PC-3 (cell line): Measurements from ENCODE around the gene ZNF705A. TPM values are rescaled to one million over a fixed set of nuclear protein-coding genes. Genes with fewer than 3 reads are reported as not detected.
"Not testable (repeated sequence)": the region's sequence is repeated elsewhere in the genome, so short reads cannot be mapped to it uniquely, and the experiment has no call there.

Experiments used
- ATAC-seq: fragments of 200-7000 bp; cut with Tn5 transposase; 2 replicates; pipeline ENCODE4 v1.9.1; 2020; ENCODE audit warnings: mild to moderate bottlenecking, moderate library complexity
- BruUV-seq: library from RNA; stranded (reverse); fragments of 400-500 nt; replicated peaks from 2 replicates; lab custom pipeline; 2021; lab: Mats Ljungman, UMichigan
- CTCF ChIA-PET: fragments of 300-600 bp; sonication (Branson Sonifier 250); formaldehyde crosslinking; loops from one replicate; lab custom pipeline; 2022; ENCODE audit warnings: antibody characterized with exemption; lab: Charles Lee
- POLR2A ChIA-PET: fragments of 300-600 bp; sonication (Branson Sonifier 250); formaldehyde crosslinking; loops from one replicate; lab custom pipeline; 2022; ENCODE audit warnings: antibody characterized with exemption; ENCODE audit not compliant: unreplicated experiment; lab: Charles Lee
- DNase-seq: peaks from one replicate; pipeline ENCODE4 v3.0.0-alpha.2; 2015
- H2AFZ ChIP-seq: fragments of 300-600 bp; sonication (generic); 2 replicates; pipeline ENCODE4 v1.6.0; 2016; ENCODE audit warnings: antibody characterized with exemption, low read length
- H3F3A ChIP-seq: fragments of 300-600 bp; sonication (generic); one replicate; pipeline ENCODE4 v1.6.0; 2017; ENCODE audit warnings: antibody characterized with exemption, low read length, control low read depth, mild to moderate bottlenecking; ENCODE audit not compliant: unreplicated experiment
- H3K27ac ChIP-seq: fragments of 300-600 bp; sonication (generic); 2 replicates; pipeline ENCODE4 v1.5.1; 2016; ENCODE audit warnings: mild to moderate bottlenecking, low read length
- H3K27me3 ChIP-seq: fragments of 300-600 bp; sonication (generic); 2 replicates; pipeline ENCODE4 v1.6.1; 2016; ENCODE audit warnings: low read length, mixed read lengths
- H3K36me3 ChIP-seq: fragments of 300-600 bp; sonication (generic); 2 replicates; pipeline ENCODE4 v1.6.1; 2016; ENCODE audit warnings: low read depth, mixed run types, low read length, mixed read lengths
- H3K4me1 ChIP-seq: fragments of 300-600 bp; sonication (generic); 2 replicates; pipeline ENCODE4 v1.5.1; 2016; ENCODE audit warnings: low read length; ENCODE audit not compliant: insufficient read depth
- H3K4me2 ChIP-seq: fragments of 300-600 bp; sonication (generic); 2 replicates; pipeline ENCODE4 v1.6.0; 2016; ENCODE audit warnings: low read length
- H3K4me3 ChIP-seq: fragments of 300-600 bp; sonication (generic); 2 replicates; pipeline ENCODE4 v1.5.1; 2016; ENCODE audit warnings: mild to moderate bottlenecking, low read length, mixed read lengths
- H3K79me2 ChIP-seq: fragments of 300-600 bp; sonication (generic); 2 replicates; pipeline ENCODE4 v1.6.1; 2017; ENCODE audit warnings: low read length, mixed read lengths
- H3K9ac ChIP-seq: fragments of 300-600 bp; sonication (generic); 2 replicates; pipeline ENCODE4 v1.6.0; 2016; ENCODE audit warnings: mild to moderate bottlenecking, low read length
- H3K9me2 ChIP-seq: fragments of 300-600 bp; sonication (generic); replicated peaks from 2 replicates; pipeline ENCODE4 v1.6.1; 2016; ENCODE audit warnings: mixed run types, low read length, mixed read lengths
- H3K9me3 ChIP-seq: fragments of 300-600 bp; sonication (generic); 2 replicates; pipeline ENCODE4 v1.6.1; 2016; ENCODE audit warnings: low read length, mixed read lengths
- H4K20me1 ChIP-seq: fragments of 300-600 bp; sonication (generic); 2 replicates; pipeline ENCODE4 v1.6.1; 2016; ENCODE audit warnings: low read length, mixed read lengths
- CTCF ChIP-seq: fragments of 300-600 bp; sonication (generic); conservative IDR thresholded peaks from 2 replicates; pipeline ENCODE4 v1.5.1; 2017; ENCODE audit warnings: antibody characterized with exemption, low read depth, mild to moderate bottlenecking, low read length
- EZH2 ChIP-seq: fragments of 300-600 bp; sonication (generic); IDR thresholded peaks from one replicate; pipeline ENCODE4 v1.6.1; 2017; ENCODE audit warnings: antibody characterized with exemption, mild to moderate bottlenecking, low read length; ENCODE audit not compliant: unreplicated experiment
- EZH2phosphoT487 ChIP-seq: fragments of 300-600 bp; sonication (generic); IDR thresholded peaks from 2 replicates; pipeline ENCODE4 v1.6.1; 2018; ENCODE audit warnings: mild to moderate bottlenecking, antibody characterized with exemption, low read length, borderline replicate concordance
- intact Hi-C: fragments of 100-400 bp; cut with micrococcal nuclease; formaldehyde crosslinking; loops from 2 replicates; pipeline ENCODE4 v1.9.0; 2023
- total RNA-seq: library from RNA; depleted of rRNA; stranded (reverse); fragments of >200 nt; gene quantifications from 2 replicates; pipeline ENCODE4 v1.2.3, GENCODE V29; 2014

Gene ZNF705A
- total RNA-seq, 1 experiment from 2014 or later: not detected

- Histone ChIP-seq H3F3A (no peaks in the 10 kb centered on the region), H3K9me3 (no peaks in the 10 kb centered on the region), H3K9ac (no peak overlapping the region), H3K27me3 (no peaks in the 10 kb centered on the region), H3K79me2 (no peaks in the 10 kb centered on the region), H3K4me1 (peaks cover 16% of the 10 kb centered on the region), H3K27ac (peak overlapping the region; percentile 42; the same call in 1 of the 2 replicates), H3K36me3 (no peaks in the 10 kb centered on the region), H3K4me2 (peak overlapping the region; percentile 61), H2AFZ (peak overlapping the region; percentile 71), H3K9me2 (no peaks in the 10 kb centered on the region), H3K4me3 (peak overlapping the region; percentile 26; the same call in 1 of the 2 replicates), H4K20me1 (no peaks in the 10 kb centered on the region)
- no TSS peak for BruUV-seq
- intact Hi-C loops: no loop called here
- ChIA-PET CTCF (no interaction called here), POLR2A (interaction anchor here (0.6 kb wide), 1 partner anchor 129 kb away, joined by 4 read pairs; no protein-coding TSS in a partner anchor)
- peak; percentile 61 for ATAC-seq
- TF ChIP-seq CTCF: no peak
- TF ChIP-seq EZH2: no peak
- no peak for TF ChIP-seq EZH2phosphoT487
- peak; percentile 17 for DNase-seq
These were observed 399 bp upstream of the ZNF705A start for GRCh38 chr12:8156416-8156815.

- TF ChIP-seq CTCF: no peak
- no peak for TF ChIP-seq EZH2phosphoT487
- TF ChIP-seq EZH2: no peak
- Histone ChIP-seq H3K27ac (no peak overlapping the region), H3K27me3 (no peaks in the 10 kb centered on the region), H3K4me2 (peak overlapping the region; percentile 61; the same call in 1 of the 2 replicates), H3K9me2 (no peaks in the 10 kb centered on the region), H3K4me3 (no peak overlapping the region), H3K4me1 (peaks cover 16% of the 10 kb centered on the region), H2AFZ (no peak overlapping the region), H4K20me1 (no peaks in the 10 kb centered on the region), H3K79me2 (no peaks in the 10 kb centered on the region), H3F3A (no peaks in the 10 kb centered on the region), H3K9me3 (no peaks in the 10 kb centered on the region), H3K36me3 (no peaks in the 10 kb centered on the region), H3K9ac (no peak overlapping the region)
- ATAC-seq (no peak), DNase-seq (no peak)
- CTCF ChIA-PET: no interaction called here
- no TSS peak for BruUV-seq
- intact Hi-C loops: no loop called here
- POLR2A ChIA-PET: no interaction called here
These were observed 826 bp downstream of the ZNF705A start for GRCh38 chr12:8157484-8158198.

DNA sequence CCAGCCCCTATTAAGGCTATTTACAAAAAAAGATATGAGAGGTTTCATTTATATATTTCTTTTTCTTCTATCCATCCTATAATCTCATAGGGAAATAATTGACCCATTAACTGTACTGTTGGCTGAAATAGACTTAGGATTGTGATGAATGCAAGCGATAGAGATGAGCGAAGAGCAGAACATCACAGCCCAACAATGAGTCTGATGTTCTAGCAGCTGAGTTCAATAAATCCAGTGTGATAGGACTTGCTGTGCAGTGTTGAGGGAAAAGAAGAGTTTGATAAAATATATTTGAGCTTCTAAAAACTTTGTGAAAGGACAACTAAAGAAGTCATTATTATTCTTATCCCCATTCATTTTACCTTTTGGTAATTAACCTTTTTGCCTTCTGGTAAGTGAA is 16.1 kb downstream of the ZNF705A start:
- BruUV-seq, H3K27me3 ChIP-seq, DNase-seq, POLR2A ChIA-PET, H2AFZ ChIP-seq, H3K4me2 ChIP-seq, H3K4me3 ChIP-seq, ATAC-seq, intact Hi-C loops, H3K4me1 ChIP-seq, H3K9ac ChIP-seq, H3K27ac ChIP-seq, H3K79me2 ChIP-seq, H3K9me2 ChIP-seq, CTCF ChIA-PET, H3F3A ChIP-seq, H3K36me3 ChIP-seq, H4K20me1 ChIP-seq, H3K9me3 ChIP-seq: not testable (repeated sequence)
